Activated naive CD4-positive, alpha-beta T cell treated with anti-CD3 and anti-CD28 coated beads for 36 hours (primary cell): ENCODE results near the gene JARID2. TPM values are rescaled to one million over a fixed set of nuclear protein-coding genes. Genes with fewer than 3 reads are reported as not detected.
A peak's percentile ranks its signal among the peaks of the same experiment; 100 is the strongest.

ENCODE experiments used
- CTCF ChIA-PET: fragments of 350-600 bp; sonication (Branson Sonifier 250); formaldehyde crosslinking; loops from one replicate; lab custom pipeline; 2021; ENCODE audit warnings: antibody characterized with exemption; lab: Charles Lee
- DNase-seq: peaks from one replicate; pipeline ENCODE4 v3.0.0-alpha.2; 2020
- H3K27ac Mint-ChIP-seq: one replicate; pipeline ENCODE4 v1.8.0; 2021; ENCODE audit warnings: mild to moderate bottlenecking, mixed read lengths
- H3K27me3 Mint-ChIP-seq: one replicate; pipeline ENCODE4 v1.8.0; 2021; ENCODE audit warnings: low read depth, mixed read lengths
- H3K36me3 Mint-ChIP-seq: one replicate; pipeline ENCODE4 v1.8.0; 2021; ENCODE audit warnings: low read depth, mixed read lengths
- H3K4me1 Mint-ChIP-seq: one replicate; pipeline ENCODE4 v1.8.0; 2021; ENCODE audit warnings: low read depth, mixed read lengths
- H3K4me3 Mint-ChIP-seq: one replicate; pipeline ENCODE4 v1.8.0; 2021; ENCODE audit warnings: mild to moderate bottlenecking, moderate library complexity, mixed read lengths
- H3K9me3 Mint-ChIP-seq: one replicate; pipeline ENCODE4 v1.8.0; 2021; ENCODE audit warnings: mixed read lengths
- intact Hi-C: fragments of 100-400 bp; cut with micrococcal nuclease; formaldehyde crosslinking; loops from one replicate; pipeline ENCODE4 v1.15.1; 2023
- total RNA-seq, 2 experiments: library from RNA; stranded (reverse); gene quantifications; one replicate each; pipeline ENCODE4 v1.2.3, GENCODE V29; 2021

Gene JARID2
- total RNA-seq, 2 experiments from 2014 or later: 26.6 to 27.7 TPM

- CTCF ChIA-PET: interaction anchor here (0.7 kb wide), 2 partner anchors 13 to 638 kb away, joined by 3 read pairs; no protein-coding TSS in a partner anchor
- DNase-seq: no peak
- peaks cover 10% of the 10 kb centered on the region for H3K36me3 Mint-ChIP-seq
- H3K9me3 Mint-ChIP-seq: no peaks in the 10 kb centered on the region
- no peaks in the 10 kb centered on the region for H3K27me3 Mint-ChIP-seq
- H3K4me1 Mint-ChIP-seq: peaks cover 38% of the 10 kb centered on the region
- no peak overlapping the region for H3K4me3 Mint-ChIP-seq
- no peak overlapping the region for H3K27ac Mint-ChIP-seq
- intact Hi-C loops: no loop called here
Observed at GRCh38 chr6:15358579-15359327, 112.9 kb downstream of the JARID2 start.

- Mint-ChIP-seq H3K4me3 (no peak overlapping the region), H3K27ac (no peak overlapping the region), H3K9me3 (no peaks in the 10 kb centered on the region), H3K4me1 (peaks cover 33% of the 10 kb centered on the region), H3K27me3 (no peaks in the 10 kb centered on the region), H3K36me3 (peaks cover 10% of the 10 kb centered on the region)
- DNase-seq: no peak
- intact Hi-C loops: no loop called here
- CTCF ChIA-PET: no interaction called here
Observed at GRCh38 chr6:15359335-15359862, 113.5 kb downstream of the JARID2 start.

- intact Hi-C loops: loop anchor here (5.0 kb wide), 1 partner anchor 33 kb away; no protein-coding TSS in a partner anchor
- Mint-ChIP-seq H3K9me3 (no peaks in the 10 kb centered on the region), H3K27me3 (no peaks in the 10 kb centered on the region), H3K4me1 (peaks cover 33% of the 10 kb centered on the region), H3K4me3 (no peak overlapping the region), H3K36me3 (peaks cover 10% of the 10 kb centered on the region), H3K27ac (no peak overlapping the region)
- CTCF ChIA-PET: no interaction called here
- no peak for DNase-seq
Observed at GRCh38 chr6:15360300-15360699, 114.4 kb downstream of the JARID2 start.

GRCh38 chr6:15361197-15361596, 115.3 kb downstream of the JARID2 start:
- DNase-seq: no peak
- H3K9me3 Mint-ChIP-seq: no peaks in the 10 kb centered on the region
- no peaks in the 10 kb centered on the region for H3K27me3 Mint-ChIP-seq
- intact Hi-C loops: loop anchor here (5.0 kb wide), 1 partner anchor 34 kb away; no protein-coding TSS in a partner anchor
- CTCF ChIA-PET: interaction anchor here (1.1 kb wide), 1 partner anchor 29 kb away, joined by 3 read pairs; no protein-coding TSS in a partner anchor
- H3K4me1 Mint-ChIP-seq: peaks cover 37% of the 10 kb centered on the region
- H3K4me3 Mint-ChIP-seq: no peak overlapping the region
- H3K27ac Mint-ChIP-seq: no peak overlapping the region
- H3K36me3 Mint-ChIP-seq: peaks cover 7% of the 10 kb centered on the region

GRCh38 chr6:15362274-15363160, 116.6 kb downstream of the JARID2 start:
- Mint-ChIP-seq H3K4me3 (no peak overlapping the region), H3K4me1 (peaks cover 40% of the 10 kb centered on the region), H3K36me3 (peaks cover 7% of the 10 kb centered on the region), H3K9me3 (no peaks in the 10 kb centered on the region), H3K27ac (no peak overlapping the region), H3K27me3 (no peaks in the 10 kb centered on the region)
- CTCF ChIA-PET: interaction anchor here (1.1 kb wide), 1 partner anchor 27 kb away, joined by 3 read pairs; no protein-coding TSS in a partner anchor
- intact Hi-C loops: loop anchor here (5.0 kb wide), 1 partner anchor 35 kb away; no protein-coding TSS in a partner anchor
- no peak for DNase-seq

- Mint-ChIP-seq H3K27me3 (no peaks in the 10 kb centered on the region), H3K36me3 (peaks cover 5% of the 10 kb centered on the region), H3K4me1 (peaks cover 42% of the 10 kb centered on the region), H3K9me3 (no peaks in the 10 kb centered on the region), H3K27ac (no peak overlapping the region), H3K4me3 (no peak overlapping the region)
- CTCF ChIA-PET: no interaction called here
- DNase-seq: no peak
- intact Hi-C loops: loop anchor here (5.0 kb wide), 1 partner anchor 36 kb away; no protein-coding TSS in a partner anchor
Observed at GRCh38 chr6:15363164-15363522, 117.3 kb downstream of the JARID2 start.

GRCh38 chr6:15363523-15364400, 117.9 kb downstream of the JARID2 start:
- H3K9me3 Mint-ChIP-seq: no peaks in the 10 kb centered on the region
- H3K36me3 Mint-ChIP-seq: peaks cover 3% of the 10 kb centered on the region
- H3K27ac Mint-ChIP-seq: no peak overlapping the region
- CTCF ChIA-PET: no interaction called here
- H3K4me3 Mint-ChIP-seq: no peak overlapping the region
- H3K27me3 Mint-ChIP-seq: no peaks in the 10 kb centered on the region
- peaks cover 43% of the 10 kb centered on the region for H3K4me1 Mint-ChIP-seq
- DNase-seq: peak; percentile 17
- intact Hi-C loops: loop anchor here (1.0 to 5.0 kb wide), 2 partner anchors 17 to 36 kb away; no protein-coding TSS in a partner anchor

- H3K9me3 Mint-ChIP-seq: no peaks in the 10 kb centered on the region
- peaks cover 40% of the 10 kb centered on the region for H3K4me1 Mint-ChIP-seq
- CTCF ChIA-PET: no interaction called here
- H3K4me3 Mint-ChIP-seq: no peak overlapping the region
- H3K36me3 Mint-ChIP-seq: peaks cover 3% of the 10 kb centered on the region
- no peak for DNase-seq
- intact Hi-C loops: loop anchor here (1.0 to 5.0 kb wide), 2 partner anchors 18 to 37 kb away; no protein-coding TSS in a partner anchor
- no peak overlapping the region for H3K27ac Mint-ChIP-seq
- no peaks in the 10 kb centered on the region for H3K27me3 Mint-ChIP-seq
Observed at GRCh38 chr6:15364401-15365037, 118.7 kb downstream of the JARID2 start.

- CTCF ChIA-PET: no interaction called here
- H3K36me3 Mint-ChIP-seq: peaks cover 2% of the 10 kb centered on the region
- DNase-seq: peak; percentile 73
- peak overlapping the region; percentile 38 for H3K4me3 Mint-ChIP-seq
- H3K4me1 Mint-ChIP-seq: peaks cover 43% of the 10 kb centered on the region
- no peak overlapping the region for H3K27ac Mint-ChIP-seq
- no peaks in the 10 kb centered on the region for H3K27me3 Mint-ChIP-seq
- H3K9me3 Mint-ChIP-seq: no peaks in the 10 kb centered on the region
- intact Hi-C loops: no loop called here
Observed at GRCh38 chr6:15365273-15365687, 119.4 kb downstream of the JARID2 start.

- Mint-ChIP-seq H3K36me3 (peaks cover 2% of the 10 kb centered on the region), H3K27me3 (no peaks in the 10 kb centered on the region), H3K4me1 (peaks cover 50% of the 10 kb centered on the region), H3K4me3 (no peak overlapping the region), H3K9me3 (no peaks in the 10 kb centered on the region), H3K27ac (no peak overlapping the region)
- CTCF ChIA-PET: no interaction called here
- no peak for DNase-seq
- intact Hi-C loops: no loop called here
Observed at GRCh38 chr6:15366003-15366535, 120.2 kb downstream of the JARID2 start.

GRCh38 chr6:15366879-15367278, 121.0 kb downstream of the JARID2 start:
- CTCF ChIA-PET: no interaction called here
- Mint-ChIP-seq H3K36me3 (peaks cover 2% of the 10 kb centered on the region), H3K4me3 (no peak overlapping the region), H3K27ac (no peak overlapping the region), H3K27me3 (no peaks in the 10 kb centered on the region), H3K9me3 (no peaks in the 10 kb centered on the region), H3K4me1 (peaks cover 59% of the 10 kb centered on the region)
- intact Hi-C loops: no loop called here
- DNase-seq: no peak
